ENCODE data around the gene PIK3R5.

PIK3R5 gene

GRCh38 chr17:8855477-8856204 lies 109.9 kb downstream of the PIK3R5 start:
- DNase-seq, result peak; percentile 36 to 59

GRCh38 chr17:8851600-8851999 lies 113.9 kb downstream of the PIK3R5 start:
- DNase-seq, result no peak

- DNase-seq, result no peak
Observed at GRCh38 chr17:8849311-8850041, 116.0 kb downstream of the PIK3R5 start.

GRCh38 chr17:8847891-8848290 lies 117.6 kb downstream of the PIK3R5 start:
- DNase-seq, result no peak

- peak; percentile 40 to 47 for DNase-seq
Observed at GRCh38 chr17:8846768-8847211, 118.7 kb downstream of the PIK3R5 start.

- no peak for DNase-seq
Observed at GRCh38 chr17:8844229-8845218, 121.0 kb downstream of the PIK3R5 start.

GRCh38 chr17:8843344-8843743 lies 122.2 kb downstream of the PIK3R5 start:
- DNase-seq, result no peak

- DNase-seq, result no peak
Observed at GRCh38 chr17:8841844-8842243, 123.7 kb downstream of the PIK3R5 start.

GRCh38 chr17:8839410-8839935 lies 126.0 kb downstream of the PIK3R5 start:
- DNase-seq, result no peak

GRCh38 chr17:8838551-8839095 lies 126.9 kb downstream of the PIK3R5 start:
- no peak for DNase-seq

- DNase-seq, result no peak
Observed at GRCh38 chr17:8837563-8838075, 127.9 kb downstream of the PIK3R5 start.

GRCh38 chr17:8836821-8837562 lies 128.5 kb downstream of the PIK3R5 start:
- DNase-seq, result no peak

GRCh38 chr17:8835631-8836364 lies 129.7 kb downstream of the PIK3R5 start:
- no peak for DNase-seq

- no peak for DNase-seq
Observed at GRCh38 chr17:8835106-8835505, 130.4 kb downstream of the PIK3R5 start.

GRCh38 chr17:8832711-8833352 lies 132.7 kb downstream of the PIK3R5 start:
- DNase-seq, result peak; percentile 17 to 28

GRCh38 chr17:8831234-8831849 lies 134.2 kb downstream of the PIK3R5 start:
- no peak for DNase-seq

- no peak for DNase-seq
Observed at GRCh38 chr17:8830141-8830540, 135.4 kb downstream of the PIK3R5 start.

- no peak for DNase-seq
Observed at GRCh38 chr17:8829036-8829941, 136.2 kb downstream of the PIK3R5 start.

Data from inflammatory macrophage treated with lipopolysaccharide for 1 hour (primary cell).